ENCODE data around the gene HS6ST3.

DNA sequence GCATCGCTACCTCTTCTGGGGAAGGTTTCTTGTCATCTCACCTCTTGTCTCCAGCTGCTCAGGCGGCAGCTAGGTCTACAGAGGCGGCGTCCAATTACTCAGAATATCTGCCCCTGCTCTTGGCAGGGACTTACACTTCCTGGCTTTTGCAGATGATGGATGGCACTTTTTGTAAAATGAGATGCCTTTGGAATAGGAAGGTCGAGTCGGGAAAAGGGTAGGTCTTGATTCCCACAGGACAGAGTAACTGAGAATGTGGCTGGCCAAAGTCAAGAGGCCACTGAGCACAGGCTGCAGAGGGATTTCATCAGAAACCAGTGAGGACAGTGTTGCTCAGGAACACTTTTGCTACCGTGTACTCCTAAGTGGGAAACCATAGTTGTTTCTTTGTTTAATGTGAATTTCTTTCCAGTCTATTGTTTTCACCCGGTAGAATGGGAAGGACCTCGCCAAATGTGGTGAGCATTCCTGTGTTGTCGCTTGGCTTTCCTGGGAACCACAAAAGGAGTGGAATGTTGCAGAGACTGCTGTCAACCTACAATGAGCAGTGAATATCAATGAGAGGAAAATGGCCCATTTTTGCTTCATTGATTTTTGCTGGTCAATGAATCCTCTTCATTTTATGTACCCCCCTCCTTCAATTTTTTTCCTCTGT, 383.7 kb downstream of the HS6ST3 start:
- no peak for TF ChIP-seq ARNT (IDR thresholded peaks at IDR 0.05)
- TF ChIP-seq, protein P1, sequence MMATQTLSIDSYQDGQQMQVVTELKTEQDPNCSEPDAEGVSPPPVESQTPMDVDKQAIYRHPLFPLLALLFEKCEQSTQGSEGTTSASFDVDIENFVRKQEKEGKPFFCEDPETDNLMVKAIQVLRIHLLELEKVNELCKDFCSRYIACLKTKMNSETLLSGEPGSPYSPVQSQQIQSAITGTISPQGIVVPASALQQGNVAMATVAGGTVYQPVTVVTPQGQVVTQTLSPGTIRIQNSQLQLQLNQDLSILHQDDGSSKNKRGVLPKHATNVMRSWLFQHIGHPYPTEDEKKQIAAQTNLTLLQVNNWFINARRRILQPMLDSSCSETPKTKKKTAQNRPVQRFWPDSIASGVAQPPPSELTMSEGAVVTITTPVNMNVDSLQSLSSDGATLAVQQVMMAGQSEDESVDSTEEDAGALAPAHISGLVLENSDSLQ (IDR thresholded peaks at IDR 0.05), result no peak
- no peak for TF ChIP-seq FOXK2 (IDR thresholded peaks at IDR 0.05)

Data from HEK293T (cell line).